Measurements from ENCODE around the gene AKAP8. TPM values are rescaled to one million over a fixed set of nuclear protein-coding genes. Genes with fewer than 3 reads are reported as not detected.

Gene AKAP8
- polyA plus RNA-seq, 1 donor from 2014 or later, result 22.7 TPM

DNA sequence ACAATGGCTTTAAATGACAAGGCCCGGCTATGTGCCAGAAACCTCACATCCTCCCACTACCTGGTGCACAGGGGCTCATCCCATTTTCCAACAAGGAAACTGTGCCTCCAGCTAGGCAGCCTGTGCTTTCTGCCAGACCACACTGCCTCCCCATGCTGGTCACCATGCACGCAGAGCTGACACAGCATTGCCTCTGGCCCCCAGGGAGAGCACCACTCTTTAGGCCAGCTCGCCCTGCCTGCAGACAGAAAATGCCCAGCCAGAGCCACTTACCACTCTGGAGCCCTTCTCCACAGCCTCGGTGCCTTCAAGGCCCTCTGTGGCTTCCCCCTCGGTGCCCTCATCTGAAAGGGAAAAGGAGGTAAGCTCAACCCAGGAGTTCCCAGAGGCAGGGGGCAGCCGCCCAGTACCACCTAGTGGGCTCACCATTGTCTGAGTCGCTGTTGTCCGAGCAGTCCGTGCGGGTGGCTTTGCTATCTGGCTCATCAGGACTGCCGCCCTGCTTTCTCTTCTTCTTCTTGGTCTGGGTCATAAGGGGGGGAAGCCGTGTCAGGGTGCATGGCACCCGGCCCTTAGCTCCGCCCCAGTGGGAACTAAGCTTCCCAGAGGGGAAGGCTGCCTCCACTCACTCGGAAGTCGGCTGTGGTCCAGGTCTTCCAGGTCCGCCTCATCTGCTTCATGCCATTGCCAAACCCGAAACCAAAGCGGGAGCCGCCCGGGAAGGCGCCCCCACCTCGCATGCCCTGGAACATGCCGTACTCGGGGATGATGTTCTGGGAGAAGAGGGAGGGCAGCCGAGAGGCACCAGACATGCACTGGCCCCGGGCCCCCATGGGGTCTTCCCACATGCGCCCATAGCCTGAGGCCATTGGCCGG is 21.2 kb upstream of the AKAP8 start:
- no peak overlapping the region for H2AFZ ChIP-seq (ENCODE audit: low read depth, low read length)
- H3K9me2 ChIP-seq (ENCODE audit: insufficient read depth, low read length), result no peaks in the 10 kb centered on the region
- H3K4me3 ChIP-seq (ENCODE audit: low read length), result no peak overlapping the region
- TF ChIP-seq, protein P1, sequence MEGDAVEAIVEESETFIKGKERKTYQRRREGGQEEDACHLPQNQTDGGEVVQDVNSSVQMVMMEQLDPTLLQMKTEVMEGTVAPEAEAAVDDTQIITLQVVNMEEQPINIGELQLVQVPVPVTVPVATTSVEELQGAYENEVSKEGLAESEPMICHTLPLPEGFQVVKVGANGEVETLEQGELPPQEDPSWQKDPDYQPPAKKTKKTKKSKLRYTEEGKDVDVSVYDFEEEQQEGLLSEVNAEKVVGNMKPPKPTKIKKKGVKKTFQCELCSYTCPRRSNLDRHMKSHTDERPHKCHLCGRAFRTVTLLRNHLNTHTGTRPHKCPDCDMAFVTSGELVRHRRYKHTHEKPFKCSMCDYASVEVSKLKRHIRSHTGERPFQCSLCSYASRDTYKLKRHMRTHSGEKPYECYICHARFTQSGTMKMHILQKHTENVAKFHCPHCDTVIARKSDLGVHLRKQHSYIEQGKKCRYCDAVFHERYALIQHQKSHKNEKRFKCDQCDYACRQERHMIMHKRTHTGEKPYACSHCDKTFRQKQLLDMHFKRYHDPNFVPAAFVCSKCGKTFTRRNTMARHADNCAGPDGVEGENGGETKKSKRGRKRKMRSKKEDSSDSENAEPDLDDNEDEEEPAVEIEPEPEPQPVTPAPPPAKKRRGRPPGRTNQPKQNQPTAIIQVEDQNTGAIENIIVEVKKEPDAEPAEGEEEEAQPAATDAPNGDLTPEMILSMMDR (IDR thresholded peaks at IDR 0.05; ENCODE audit: poor library complexity, severe bottlenecking), result no peak
- TF ChIP-seq TAF1 (IDR thresholded peaks at IDR 0.05; ENCODE audit: low read depth) (no peak), EZH2 (IDR thresholded peaks at IDR 0.05; ENCODE audit: borderline replicate concordance, insufficient read depth, low read length, poor library complexity, severe bottlenecking) (no peak), SMC3 (conservative IDR thresholded peaks at IDR 0.05; ENCODE audit: poor library complexity) (no peak), EP300 (conservative IDR thresholded peaks at IDR 0.05; ENCODE audit: poor library complexity, severe bottlenecking) (no peak), POLR2AphosphoS5 (IDR thresholded peaks at IDR 0.05) (no peak), RAD21 (conservative IDR thresholded peaks at IDR 0.05) (no peak)
- TF ChIP-seq, protein P2, sequence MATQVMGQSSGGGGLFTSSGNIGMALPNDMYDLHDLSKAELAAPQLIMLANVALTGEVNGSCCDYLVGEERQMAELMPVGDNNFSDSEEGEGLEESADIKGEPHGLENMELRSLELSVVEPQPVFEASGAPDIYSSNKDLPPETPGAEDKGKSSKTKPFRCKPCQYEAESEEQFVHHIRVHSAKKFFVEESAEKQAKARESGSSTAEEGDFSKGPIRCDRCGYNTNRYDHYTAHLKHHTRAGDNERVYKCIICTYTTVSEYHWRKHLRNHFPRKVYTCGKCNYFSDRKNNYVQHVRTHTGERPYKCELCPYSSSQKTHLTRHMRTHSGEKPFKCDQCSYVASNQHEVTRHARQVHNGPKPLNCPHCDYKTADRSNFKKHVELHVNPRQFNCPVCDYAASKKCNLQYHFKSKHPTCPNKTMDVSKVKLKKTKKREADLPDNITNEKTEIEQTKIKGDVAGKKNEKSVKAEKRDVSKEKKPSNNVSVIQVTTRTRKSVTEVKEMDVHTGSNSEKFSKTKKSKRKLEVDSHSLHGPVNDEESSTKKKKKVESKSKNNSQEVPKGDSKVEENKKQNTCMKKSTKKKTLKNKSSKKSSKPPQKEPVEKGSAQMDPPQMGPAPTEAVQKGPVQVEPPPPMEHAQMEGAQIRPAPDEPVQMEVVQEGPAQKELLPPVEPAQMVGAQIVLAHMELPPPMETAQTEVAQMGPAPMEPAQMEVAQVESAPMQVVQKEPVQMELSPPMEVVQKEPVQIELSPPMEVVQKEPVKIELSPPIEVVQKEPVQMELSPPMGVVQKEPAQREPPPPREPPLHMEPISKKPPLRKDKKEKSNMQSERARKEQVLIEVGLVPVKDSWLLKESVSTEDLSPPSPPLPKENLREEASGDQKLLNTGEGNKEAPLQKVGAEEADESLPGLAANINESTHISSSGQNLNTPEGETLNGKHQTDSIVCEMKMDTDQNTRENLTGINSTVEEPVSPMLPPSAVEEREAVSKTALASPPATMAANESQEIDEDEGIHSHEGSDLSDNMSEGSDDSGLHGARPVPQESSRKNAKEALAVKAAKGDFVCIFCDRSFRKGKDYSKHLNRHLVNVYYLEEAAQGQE (IDR thresholded peaks at IDR 0.05; ENCODE audit: borderline replicate concordance), result no peak
- no peak overlapping the region for H3K27ac ChIP-seq (ENCODE audit: low read length)
- H3K27me3 ChIP-seq (ENCODE audit: insufficient read depth, low read depth, low read length), result no peaks in the 10 kb centered on the region
- no peaks in the 10 kb centered on the region for H3K9me3 ChIP-seq (ENCODE audit: low read length)
- no peaks in the 10 kb centered on the region for H3F3A ChIP-seq (ENCODE audit: insufficient read depth, low read length, poor library complexity, severe bottlenecking)
- peaks cover 54% of the 10 kb centered on the region for H4K20me1 ChIP-seq (ENCODE audit: insufficient read depth)
- peaks cover 39% of the 10 kb centered on the region for H3K79me2 ChIP-seq (replicated peaks; ENCODE audit: insufficient read depth, low read length)
- no peak overlapping the region for H3K4me2 ChIP-seq (ENCODE audit: low read length)
- no peak overlapping the region for H3K9ac ChIP-seq (ENCODE audit: low read length)
- H3K36me3 ChIP-seq (ENCODE audit: insufficient read depth, low read length), result no peaks in the 10 kb centered on the region

DNA sequence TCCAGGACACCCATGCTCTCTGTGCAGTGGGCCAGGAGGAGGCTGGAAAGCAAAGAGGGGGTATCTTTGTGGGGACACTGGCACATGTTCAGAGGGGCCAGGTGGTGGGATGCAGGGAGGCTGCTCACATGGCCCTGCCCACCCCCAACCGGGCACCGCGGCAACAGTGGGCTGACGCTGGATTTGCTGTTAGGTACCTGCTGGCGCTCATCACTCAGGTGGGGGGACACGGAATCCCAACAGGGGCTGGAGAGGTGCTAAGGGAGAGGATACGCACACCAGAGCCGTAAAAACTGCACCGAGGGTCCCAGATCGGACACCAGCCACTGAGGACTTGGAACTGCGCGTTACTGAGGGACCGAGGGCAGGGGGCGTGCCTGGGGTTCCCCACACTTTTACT is 20.0 kb upstream of the AKAP8 start:
- Histone ChIP-seq H4K20me1 (ENCODE audit: insufficient read depth) (peaks cover 50% of the 10 kb centered on the region), H3K4me3 (ENCODE audit: low read length) (no peak overlapping the region), H3K36me3 (ENCODE audit: insufficient read depth, low read length) (no peaks in the 10 kb centered on the region), H3K27me3 (ENCODE audit: insufficient read depth, low read depth, low read length) (no peaks in the 10 kb centered on the region), H2AFZ (ENCODE audit: low read depth, low read length) (no peak overlapping the region), H3K27ac (ENCODE audit: low read length) (no peak overlapping the region), H3K4me2 (ENCODE audit: low read length) (no peak overlapping the region), H3K9ac (ENCODE audit: low read length) (no peak overlapping the region), H3K9me3 (ENCODE audit: low read length) (no peaks in the 10 kb centered on the region), H3K79me2 (replicated peaks; ENCODE audit: insufficient read depth, low read length) (peaks cover 31% of the 10 kb centered on the region), H3K9me2 (ENCODE audit: insufficient read depth, low read length) (no peaks in the 10 kb centered on the region), H3F3A (ENCODE audit: insufficient read depth, low read length, poor library complexity, severe bottlenecking) (no peaks in the 10 kb centered on the region)
- TF ChIP-seq, protein P2 (IDR thresholded peaks at IDR 0.05; ENCODE audit: borderline replicate concordance), result no peak
- TF ChIP-seq, protein P1 (IDR thresholded peaks at IDR 0.05; ENCODE audit: poor library complexity, severe bottlenecking), result no peak
- TF ChIP-seq TAF1 (IDR thresholded peaks at IDR 0.05; ENCODE audit: low read depth) (no peak), POLR2AphosphoS5 (IDR thresholded peaks at IDR 0.05) (no peak), EZH2 (IDR thresholded peaks at IDR 0.05; ENCODE audit: borderline replicate concordance, insufficient read depth, low read length, poor library complexity, severe bottlenecking) (no peak), EP300 (conservative IDR thresholded peaks at IDR 0.05; ENCODE audit: poor library complexity, severe bottlenecking) (no peak)

All from neural cell (in vitro differentiated cells).